GM19395 (cell line): Measurements from ENCODE around the gene C22orf15.

Source experiments
- ATAC-seq: cut with Tn5 transposase; IDR thresholded peaks from one replicate; pipeline ENCODE4 v1.9.1; 2021; ENCODE audit warnings: mild to moderate bottlenecking, moderate library complexity; ENCODE audit not compliant: unreplicated experiment

C22orf15 gene

DNA sequence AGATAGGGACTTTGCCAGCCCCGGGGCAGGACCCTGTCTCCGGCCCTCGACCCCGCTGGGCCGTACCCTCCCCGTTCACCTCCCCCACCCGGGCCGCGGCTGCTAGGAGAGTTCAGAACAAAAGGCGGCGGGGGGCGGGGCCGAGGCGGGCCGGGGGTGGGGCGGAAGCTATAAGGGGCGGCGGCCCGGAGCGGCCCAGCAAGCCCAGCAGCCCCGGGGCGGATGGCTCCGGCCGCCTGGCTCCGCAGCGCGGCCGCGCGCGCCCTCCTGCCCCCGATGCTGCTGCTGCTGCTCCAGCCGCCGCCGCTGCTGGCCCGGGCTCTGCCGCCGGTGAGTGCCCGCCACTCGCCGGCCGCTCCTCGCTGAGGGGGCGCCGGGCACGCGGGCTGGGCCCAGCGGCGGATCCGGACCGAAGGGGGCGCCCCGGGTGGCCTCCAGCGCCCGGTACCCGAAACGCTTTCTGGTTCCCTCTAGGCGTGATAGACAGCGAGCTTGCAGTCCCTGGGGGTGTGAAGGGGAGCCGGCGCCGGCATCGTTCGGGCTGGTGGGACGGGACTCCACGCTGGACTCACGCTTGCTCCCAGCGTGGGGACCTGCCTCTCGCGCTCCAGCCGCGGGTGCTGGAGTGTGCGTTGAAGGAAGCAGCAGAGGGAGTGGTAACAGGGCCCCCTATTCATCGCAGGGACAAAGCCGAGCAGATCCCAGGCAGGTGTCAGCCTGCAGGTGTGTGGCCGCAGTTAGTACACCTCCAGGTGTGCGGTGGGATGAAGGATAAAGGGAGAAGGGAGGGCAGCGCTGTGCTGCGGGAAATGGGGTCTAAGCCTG is 10.1 kb downstream of the C22orf15 start, which contains the start of gene MMP11:
MMP11 (plus strand) TSS at position 201 of the 825 bp plus-strand sequence; CDS start at position 223, 22 bp downstream.
- no peak for ATAC-seq

- ATAC-seq, result no peak
Measured at GRCh38 chr22:23773483-23774113, 10.8 kb downstream of the C22orf15 start.

- no peak for ATAC-seq
Measured at GRCh38 chr22:23774114-23774921, 11.5 kb downstream of the C22orf15 start.

DNA sequence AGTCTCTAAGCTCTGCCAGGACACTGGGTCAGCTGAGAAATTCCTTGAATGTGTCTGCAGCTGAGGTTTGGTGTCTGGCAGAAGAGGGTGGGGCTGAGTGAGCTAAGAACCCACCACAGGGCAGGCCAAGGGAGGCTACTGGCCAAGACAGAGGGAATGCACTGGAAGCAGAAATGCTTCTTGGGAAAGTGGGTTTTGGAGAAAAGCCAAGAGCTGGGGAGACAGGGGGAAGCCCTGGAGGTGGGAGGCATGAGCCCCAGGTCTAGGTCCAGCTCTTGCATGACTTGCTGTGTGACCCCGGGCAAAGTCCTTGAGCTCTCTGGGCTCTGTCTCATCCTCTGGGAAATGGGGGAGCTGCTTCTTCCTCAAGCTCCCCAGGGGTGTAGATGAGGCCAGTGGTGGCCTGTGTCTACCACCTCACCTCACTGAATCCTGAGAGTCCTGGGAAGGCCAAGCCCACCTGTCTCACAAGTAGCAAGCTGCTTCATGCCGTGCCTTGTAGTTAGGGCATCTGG is 12.2 kb downstream of the C22orf15 start:
- no peak for ATAC-seq

DNA sequence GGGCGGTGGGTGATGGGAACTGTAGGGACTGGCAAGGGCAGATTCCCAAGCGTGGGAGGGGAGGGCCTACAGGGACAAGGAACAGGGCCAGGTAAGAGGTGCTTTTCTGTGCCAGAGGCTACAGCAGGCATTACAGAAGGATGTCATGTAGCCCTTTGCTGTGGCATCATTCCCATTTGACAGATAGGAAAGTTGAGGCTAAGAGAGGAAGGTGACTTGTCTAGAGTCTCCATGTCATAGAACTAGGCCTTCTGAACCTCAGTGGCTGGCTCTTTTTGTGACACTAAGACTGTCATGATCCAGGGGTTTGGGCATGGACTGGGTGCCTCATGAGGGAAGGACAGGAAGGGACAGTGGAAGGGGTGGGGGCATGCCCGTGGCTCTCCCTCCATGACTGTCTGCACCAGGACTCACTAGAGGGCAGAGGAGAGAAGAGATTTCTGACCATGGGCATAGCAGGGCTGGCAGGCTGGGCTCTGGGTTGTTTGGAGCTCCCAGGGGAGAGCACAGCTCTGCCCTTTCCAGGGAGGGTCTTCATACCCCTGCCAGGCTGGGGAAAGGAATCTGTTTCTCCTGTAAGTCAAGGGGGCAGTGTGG is 13.1 kb downstream of the C22orf15 start:
- no peak for ATAC-seq

GRCh38 chr22:23777776-23778576 is 15.2 kb downstream of the C22orf15 start:
- no peak for ATAC-seq

GRCh38 chr22:23778577-23778900 is 15.7 kb downstream of the C22orf15 start:
- ATAC-seq, result no peak

- no peak for ATAC-seq
Measured at GRCh38 chr22:23779083-23779482, 16.3 kb downstream of the C22orf15 start.

DNA sequence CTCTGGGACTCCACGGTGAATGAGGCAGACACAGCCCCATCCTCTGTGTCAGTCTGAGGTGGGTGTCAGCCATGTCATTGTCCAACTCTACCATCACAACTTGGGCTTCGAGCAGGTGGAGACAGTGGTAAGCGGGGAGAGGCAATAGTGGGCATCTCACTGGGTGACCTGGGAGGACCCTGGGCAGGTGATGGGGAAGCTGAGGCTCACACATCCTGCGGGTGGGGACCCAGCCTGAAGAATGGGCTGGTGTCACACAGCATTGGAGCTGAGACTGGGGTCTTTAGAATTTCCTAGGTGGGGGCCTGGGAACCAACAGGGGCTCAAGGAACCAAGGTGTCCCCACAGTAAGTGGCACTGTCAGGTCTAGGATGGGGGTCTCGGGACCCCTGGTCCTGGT is 16.9 kb downstream of the C22orf15 start:
- no peak for ATAC-seq

DNA sequence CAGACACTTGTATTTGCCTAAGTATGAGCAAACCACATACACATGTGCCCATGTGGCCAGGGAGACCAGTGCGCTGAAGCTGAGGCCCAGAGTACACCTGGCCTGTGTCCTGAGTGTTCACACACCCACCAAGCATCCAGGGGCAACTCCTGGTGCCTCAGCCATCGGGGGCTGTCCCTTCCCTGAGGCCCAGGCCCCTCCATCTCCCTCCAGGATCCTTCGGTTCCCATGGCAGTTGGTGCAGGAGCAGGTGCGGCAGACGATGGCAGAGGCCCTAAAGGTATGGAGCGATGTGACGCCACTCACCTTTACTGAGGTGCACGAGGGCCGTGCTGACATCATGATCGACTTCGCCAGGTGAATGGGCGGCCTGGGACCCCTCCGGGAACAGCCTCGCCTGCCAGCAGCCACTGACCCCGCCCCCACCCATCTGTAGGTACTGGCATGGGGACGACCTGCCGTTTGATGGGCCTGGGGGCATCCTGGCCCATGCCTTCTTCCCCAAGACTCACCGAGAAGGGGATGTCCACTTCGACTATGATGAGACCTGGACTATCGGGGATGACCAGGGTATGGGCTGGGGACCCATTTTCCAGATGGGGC is 17.5 kb downstream of the C22orf15 start:
- no peak for ATAC-seq

GRCh38 chr22:23781065-23781464 is 18.3 kb downstream of the C22orf15 start:
- no peak for ATAC-seq

DNA sequence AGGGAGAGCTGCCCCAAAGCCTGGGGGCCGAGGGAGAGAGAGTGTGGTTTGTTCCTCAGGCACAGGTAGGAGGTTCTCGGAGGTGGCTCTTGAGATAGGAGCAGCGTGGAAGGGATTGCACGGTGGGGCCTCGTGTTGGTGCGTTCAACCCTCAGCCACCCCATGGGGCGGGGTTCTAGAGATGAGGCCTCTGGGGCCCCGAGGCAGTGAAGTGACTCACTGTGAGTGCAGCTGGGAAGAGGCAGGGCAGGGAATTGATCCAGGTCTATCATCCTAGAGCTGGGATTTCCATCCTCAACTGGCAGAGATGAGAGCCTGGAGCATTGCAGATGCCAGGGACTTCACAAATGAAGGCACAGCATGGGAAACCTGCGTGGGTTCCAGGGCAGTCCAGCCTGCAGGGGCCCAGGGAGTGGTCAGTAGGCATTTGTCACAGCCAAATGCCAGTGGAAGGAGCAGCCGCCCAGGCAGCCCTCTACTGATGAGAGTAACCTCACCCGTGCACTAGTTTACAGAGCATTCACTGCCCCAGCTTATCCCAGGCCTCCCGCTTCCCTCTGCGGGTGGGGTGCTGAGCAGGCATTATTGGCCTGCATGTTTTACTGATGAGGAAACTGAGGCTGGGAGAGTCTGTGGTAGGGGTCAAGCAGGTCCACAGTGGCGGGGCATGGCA is 18.9 kb downstream of the C22orf15 start:
- ATAC-seq, result no peak

DNA sequence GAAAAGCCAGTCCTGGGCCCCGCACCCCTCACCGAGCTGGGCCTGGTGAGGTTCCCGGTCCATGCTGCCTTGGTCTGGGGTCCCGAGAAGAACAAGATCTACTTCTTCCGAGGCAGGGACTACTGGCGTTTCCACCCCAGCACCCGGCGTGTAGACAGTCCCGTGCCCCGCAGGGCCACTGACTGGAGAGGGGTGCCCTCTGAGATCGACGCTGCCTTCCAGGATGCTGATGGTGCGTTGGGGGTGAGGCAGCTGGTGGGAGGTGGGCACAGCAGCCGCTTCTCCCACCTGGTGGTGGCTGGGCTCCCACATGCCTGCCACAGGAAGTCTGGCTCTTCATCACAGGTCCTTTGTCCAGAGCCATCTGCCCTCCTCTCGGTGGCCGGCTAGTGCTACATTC is 19.5 kb downstream of the C22orf15 start:
- no peak for ATAC-seq

- no peak for ATAC-seq
Measured at GRCh38 chr22:23782703-23783102, 19.9 kb downstream of the C22orf15 start.

DNA sequence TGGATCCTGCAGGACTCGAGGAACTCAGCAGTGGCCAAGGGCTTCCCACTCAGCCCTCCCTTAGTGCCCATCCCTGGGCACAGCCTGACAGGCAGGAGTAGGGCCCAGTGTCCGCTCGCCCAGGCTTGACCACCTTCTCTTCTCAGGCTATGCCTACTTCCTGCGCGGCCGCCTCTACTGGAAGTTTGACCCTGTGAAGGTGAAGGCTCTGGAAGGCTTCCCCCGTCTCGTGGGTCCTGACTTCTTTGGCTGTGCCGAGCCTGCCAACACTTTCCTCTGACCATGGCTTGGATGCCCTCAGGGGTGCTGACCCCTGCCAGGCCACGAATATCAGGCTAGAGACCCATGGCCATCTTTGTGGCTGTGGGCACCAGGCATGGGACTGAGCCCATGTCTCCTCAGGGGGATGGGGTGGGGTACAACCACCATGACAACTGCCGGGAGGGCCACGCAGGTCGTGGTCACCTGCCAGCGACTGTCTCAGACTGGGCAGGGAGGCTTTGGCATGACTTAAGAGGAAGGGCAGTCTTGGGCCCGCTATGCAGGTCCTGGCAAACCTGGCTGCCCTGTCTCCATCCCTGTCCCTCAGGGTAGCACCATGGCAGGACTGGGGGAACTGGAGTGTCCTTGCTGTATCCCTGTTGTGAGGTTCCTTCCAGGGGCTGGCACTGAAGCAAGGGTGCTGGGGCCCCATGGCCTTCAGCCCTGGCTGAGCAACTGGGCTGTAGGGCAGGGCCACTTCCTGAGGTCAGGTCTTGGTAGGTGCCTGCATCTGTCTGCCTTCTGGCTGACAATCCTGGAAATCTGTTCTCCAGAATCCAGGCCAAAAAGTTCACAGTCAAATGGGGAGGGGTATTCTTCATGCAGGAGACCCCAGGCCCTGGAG is 20.7 kb downstream of the C22orf15 start:
- no peak for ATAC-seq

- ATAC-seq, result no peak
Measured at GRCh38 chr22:23784215-23784732, 21.5 kb downstream of the C22orf15 start.

DNA sequence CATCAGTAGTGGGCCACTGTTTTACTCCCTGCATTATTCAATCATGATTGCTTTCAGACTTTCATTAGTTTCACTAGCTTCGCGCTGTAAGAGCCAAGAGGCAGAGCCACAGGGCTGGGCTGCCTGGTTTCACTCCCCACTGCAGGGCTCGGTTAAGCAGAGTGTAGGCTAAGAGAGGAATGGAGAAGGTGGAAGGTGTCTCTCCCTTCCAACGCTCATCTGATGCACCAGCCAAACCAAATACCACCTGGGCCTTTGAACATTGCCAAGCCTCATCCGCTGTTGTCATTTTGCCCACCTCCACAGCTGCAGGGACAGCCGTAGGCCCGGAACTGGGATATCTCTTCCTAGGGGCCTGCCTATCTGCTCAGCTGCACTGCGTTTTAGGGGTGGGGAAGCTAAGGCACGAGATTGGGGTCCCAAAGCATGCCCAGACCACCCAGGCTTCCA is 23.5 kb downstream of the C22orf15 start:
- ATAC-seq, result no peak
